ENCODE data around the gene ILF3.

- TF ChIP-seq RAD21 (CRISPR knock-in tag; IDR thresholded peaks at IDR 0.05) (no peak), ELF1 (CRISPR knock-in tag; IDR thresholded peaks at IDR 0.05) (no peak), FOXM1 (CRISPR knock-in tag; IDR thresholded peaks at IDR 0.05) (no peak), NFIB (CRISPR knock-in tag; IDR thresholded peaks at IDR 0.05; ENCODE audit: borderline replicate concordance) (no peak), ZNF580 (CRISPR knock-in tag; IDR thresholded peaks at IDR 0.05; ENCODE audit: borderline replicate concordance, low read depth) (no peak), ZBTB7A (CRISPR knock-in tag; IDR thresholded peaks at IDR 0.05) (no peak)
Observed at GRCh38 chr19:10737722-10738121, 83.6 kb downstream of the ILF3 start.

Measured in HepG2 (cell line).